HepG2 (cell line): ENCODE measurements around the gene BBC3. TPM values are rescaled to one million over a fixed set of nuclear protein-coding genes. Genes with fewer than 3 reads are reported as not detected.

Experiments
- CAMTA2 ChIP-seq: sonication (generic); formaldehyde crosslinking; IDR thresholded peaks from 2 replicates; pipeline ENCODE4 v1.4.0; 2020; ENCODE audit warnings: mild to moderate bottlenecking, missing genetic modification reagents, borderline replicate concordance
- FLYWCH1 ChIP-seq: sonication (generic); formaldehyde crosslinking; IDR thresholded peaks from 2 replicates; pipeline ENCODE4 v1.8.1; 2023; ENCODE audit warnings: mild to moderate bottlenecking, missing genetic modification reagents
- HNRNPK ChIP-seq: fragments of 200-400 bp; formaldehyde crosslinking; IDR thresholded peaks from 2 replicates; pipeline ENCODE4 v1.6.1; 2018; ENCODE audit warnings: low read length, low read depth, moderate library complexity, mild to moderate bottlenecking; ENCODE audit not compliant: poor library complexity, severe bottlenecking
- JDP2 ChIP-seq: sonication (generic); formaldehyde crosslinking; IDR thresholded peaks from 2 replicates; pipeline ENCODE4 v1.8.1; 2022; ENCODE audit warnings: missing genetic modification reagents, borderline replicate concordance
- KAT8 ChIP-seq: IDR thresholded peaks from 2 replicates; pipeline ENCODE4 v1.6.1; 2016; ENCODE audit warnings: missing genetic modification reagents, missing compliant biosample characterization
- KLF15 ChIP-seq: sonication (generic); formaldehyde crosslinking; IDR thresholded peaks from 2 replicates; pipeline ENCODE4 v1.8.1; 2023; ENCODE audit warnings: borderline replicate concordance, mild to moderate bottlenecking, inconsistent platforms, missing genetic modification reagents, mixed read lengths
- KMT2A ChIP-seq: sonication (generic); formaldehyde crosslinking; IDR thresholded peaks from 2 replicates; pipeline ENCODE4 v1.4.0; 2020; ENCODE audit warnings: missing genetic modification reagents
- MBNL3 ChIP-seq: fragments of 250-450 bp; sonication (Bioruptor Pico); conservative IDR thresholded peaks from 2 replicates; pipeline ENCODE4 v1.8.0; 2022; ENCODE audit warnings: mild to moderate bottlenecking, inconsistent platforms
- NRL ChIP-seq: sonication (generic); formaldehyde crosslinking; IDR thresholded peaks from 2 replicates; pipeline ENCODE4 v1.5.0; 2020; ENCODE audit warnings: missing genetic modification reagents, mild to moderate bottlenecking, moderate library complexity, borderline replicate concordance
- SMAD9 ChIP-seq: sonication (generic); formaldehyde crosslinking; IDR thresholded peaks from 2 replicates; pipeline ENCODE4 v1.5.1; 2020; ENCODE audit warnings: mild to moderate bottlenecking, missing genetic modification reagents
- TBX2 ChIP-seq: sonication (generic); formaldehyde crosslinking; IDR thresholded peaks from 2 replicates; pipeline ENCODE4 v1.5.0; 2020; ENCODE audit warnings: missing genetic modification reagents, mild to moderate bottlenecking, borderline replicate concordance
- U2AF1 ChIP-seq: fragments of 200-400 bp; formaldehyde crosslinking; optimal IDR thresholded peaks from 2 replicates; pipeline ENCODE3; 2017; ENCODE audit warnings: mild to moderate bottlenecking, low read depth, low read length
- ZBTB4 ChIP-seq: sonication (generic); formaldehyde crosslinking; IDR thresholded peaks from 2 replicates; pipeline ENCODE4 v1.4.0; 2020; ENCODE audit warnings: missing genetic modification reagents, mild to moderate bottlenecking, borderline replicate concordance
- ZNF724P ChIP-seq: sonication (generic); formaldehyde crosslinking; IDR thresholded peaks from 2 replicates; pipeline ENCODE4 v1.8.0; 2022; ENCODE audit warnings: missing genetic modification reagents, borderline replicate concordance
- polyA plus RNA-seq, 8 experiments: library from polyadenylated mRNA; depleted of rRNA in 3 of 8; stranded (reverse) in 7 of 8; unstranded in 1 of 8; fragments of >200 nt; fragmentation: Illumina TruSeq in 4 of 8; extraction: Trizol in 4 of 8; gene quantifications; 2 replicates each; pipeline versions ENCODE4 v1.2.1 to v1.2.3, GENCODE V29; 2011 to 2016; ENCODE audit warnings: low read depth in 4 of 8, missing spikeins in 1 of 8, mixed read lengths in 1 of 8; ENCODE audit not compliant: insufficient read depth in 1 of 8
- total RNA-seq, 5 experiments: library from RNA; depleted of rRNA; stranded (reverse); fragments of >200 nt; fragmentation: Illumina TruSeq; extraction: Trizol; gene quantifications; 2 replicates each; pipeline ENCODE4 v1.2.3, GENCODE V29; 2016; ENCODE audit warnings: low read depth in 1 of 5
- TF ChIP-seq, protein P1 (sequence below): sonication (generic); formaldehyde crosslinking; IDR thresholded peaks from 2 replicates; pipeline ENCODE4 v1.5.0; 2020; ENCODE audit warnings: mild to moderate bottlenecking, missing genetic modification reagents
- TF ChIP-seq, protein P2 (sequence below): sonication (generic); formaldehyde crosslinking; IDR thresholded peaks from 2 replicates; pipeline ENCODE4 v1.4.0; 2020; ENCODE audit warnings: missing genetic modification reagents

The BBC3 gene
- total and polyA plus RNA-seq, 2 of the 13 experiments (the other 11 are each of a cell fraction or from before 2014, with no cell fraction given), result 6.1 to 8.8 TPM

DNA sequence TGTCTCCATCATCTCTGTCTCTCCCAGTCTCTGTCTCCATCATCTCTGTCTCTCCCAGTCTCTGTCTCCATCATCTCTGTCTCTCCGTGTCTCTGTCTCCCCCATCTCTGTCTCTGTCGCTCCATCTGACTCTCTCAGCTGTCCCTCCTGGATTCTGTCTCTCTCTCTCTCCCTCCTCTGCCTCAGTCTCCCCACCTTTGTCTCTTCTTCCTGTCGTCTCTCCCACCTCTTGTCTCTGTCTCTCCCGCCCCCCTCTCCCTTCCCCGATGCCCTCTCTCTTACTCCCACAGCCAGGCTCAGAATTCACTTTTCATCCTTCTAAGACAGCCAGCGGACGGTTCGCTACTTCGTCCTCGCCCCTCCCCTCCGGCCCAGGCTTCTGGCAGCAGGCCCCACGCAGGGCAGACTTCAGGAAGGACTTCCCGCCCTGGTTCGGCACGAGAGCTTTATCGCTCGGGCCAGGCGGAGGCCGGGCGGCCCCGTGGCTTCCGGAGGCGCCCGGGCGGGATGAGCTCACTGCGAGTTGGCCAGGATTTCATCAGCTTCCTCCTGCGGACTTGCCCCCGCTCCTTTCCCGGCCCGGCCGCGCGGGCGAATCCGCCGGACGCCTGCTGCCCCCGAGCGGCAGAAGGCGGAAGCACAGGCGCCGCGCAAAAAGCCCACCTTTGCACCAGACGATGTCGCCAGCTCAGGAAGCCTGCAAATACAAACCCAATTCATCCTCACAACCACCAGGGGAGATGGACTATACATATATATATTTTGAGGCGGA lies 13.0 kb upstream of the BBC3 start (continued):
- peak; percentile 71; the same call in 1 of the 2 replicates for TF ChIP-seq CAMTA2 (CRISPR knock-in tag)
- peak; percentile 62 for TF ChIP-seq ZNF724P (CRISPR knock-in tag)
- peak; percentile 94 for TF ChIP-seq NRL (CRISPR knock-in tag)
- TF ChIP-seq MBNL3, result no peak
- peak; percentile 93 for TF ChIP-seq KAT8 (CRISPR knock-in tag)
- peak; percentile 69; the same call in 1 of the 2 replicates for TF ChIP-seq KMT2A (CRISPR knock-in tag)
- TF ChIP-seq, protein P1, sequence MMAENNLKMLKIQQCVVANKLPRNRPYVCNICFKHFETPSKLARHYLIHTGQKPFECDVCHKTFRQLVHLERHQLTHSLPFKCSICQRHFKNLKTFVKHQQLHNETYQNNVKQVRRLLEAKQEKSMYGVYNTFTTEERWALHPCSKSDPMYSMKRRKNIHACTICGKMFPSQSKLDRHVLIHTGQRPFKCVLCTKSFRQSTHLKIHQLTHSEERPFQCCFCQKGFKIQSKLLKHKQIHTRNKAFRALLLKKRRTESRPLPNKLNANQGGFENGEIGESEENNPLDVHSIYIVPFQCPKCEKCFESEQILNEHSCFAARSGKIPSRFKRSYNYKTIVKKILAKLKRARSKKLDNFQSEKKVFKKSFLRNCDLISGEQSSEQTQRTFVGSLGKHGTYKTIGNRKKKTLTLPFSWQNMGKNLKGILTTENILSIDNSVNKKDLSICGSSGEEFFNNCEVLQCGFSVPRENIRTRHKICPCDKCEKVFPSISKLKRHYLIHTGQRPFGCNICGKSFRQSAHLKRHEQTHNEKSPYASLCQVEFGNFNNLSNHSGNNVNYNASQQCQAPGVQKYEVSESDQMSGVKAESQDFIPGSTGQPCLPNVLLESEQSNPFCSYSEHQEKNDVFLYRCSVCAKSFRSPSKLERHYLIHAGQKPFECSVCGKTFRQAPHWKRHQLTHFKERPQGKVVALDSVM (CRISPR knock-in tag), result peak; percentile 97
- TF ChIP-seq TBX2 (CRISPR knock-in tag), result peak; percentile 88
- TF ChIP-seq, protein P2, sequence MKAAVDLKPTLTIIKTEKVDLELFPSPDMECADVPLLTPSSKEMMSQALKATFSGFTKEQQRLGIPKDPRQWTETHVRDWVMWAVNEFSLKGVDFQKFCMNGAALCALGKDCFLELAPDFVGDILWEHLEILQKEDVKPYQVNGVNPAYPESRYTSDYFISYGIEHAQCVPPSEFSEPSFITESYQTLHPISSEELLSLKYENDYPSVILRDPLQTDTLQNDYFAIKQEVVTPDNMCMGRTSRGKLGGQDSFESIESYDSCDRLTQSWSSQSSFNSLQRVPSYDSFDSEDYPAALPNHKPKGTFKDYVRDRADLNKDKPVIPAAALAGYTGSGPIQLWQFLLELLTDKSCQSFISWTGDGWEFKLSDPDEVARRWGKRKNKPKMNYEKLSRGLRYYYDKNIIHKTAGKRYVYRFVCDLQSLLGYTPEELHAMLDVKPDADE (CRISPR knock-in tag), result no peak
- peak; percentile 34; the same call in 1 of the 2 replicates for TF ChIP-seq FLYWCH1 (CRISPR knock-in tag)
- peak; percentile 35 for TF ChIP-seq HNRNPK
- TF ChIP-seq KLF15 (CRISPR knock-in tag), result 0 out of 2 replicates have a peak, but pooled peaks have one; percentile 47
- peak; percentile 19; the same call in 1 of the 2 replicates for TF ChIP-seq JDP2 (CRISPR knock-in tag)
- peak; percentile 78 for TF ChIP-seq ZBTB4
- peak; percentile 79 for TF ChIP-seq U2AF1
- peak; percentile 59; the same call in 1 of the 2 replicates for TF ChIP-seq SMAD9 (CRISPR knock-in tag)
